SK-N-SH treated with all-trans-retinoic acid at 6 μM for 48 hours (cell line): ENCODE measurements around the gene MAT1A.

Experiments used
- ATAC-seq: fragments of 200-7000 bp; cut with Tn5 transposase; 3 replicates; pipeline ENCODE4 v1.9.1; 2020; ENCODE audit warnings: mild to moderate bottlenecking, moderate library complexity
- ARNTL ChIP-seq: fragments of 450-650 bp; formaldehyde crosslinking; IDR thresholded peaks from 2 replicates; pipeline ENCODE4 v1.5.0; 2020; ENCODE audit warnings: low read depth, mild to moderate bottlenecking, moderate library complexity, borderline replicate concordance
- BACH2 ChIP-seq: fragments of 250-450 bp; sonication (Bioruptor Pico); IDR thresholded peaks from 2 replicates; pipeline ENCODE4 v1.9.0; 2021; ENCODE audit warnings: mild to moderate bottlenecking, borderline replicate concordance
- CREB5 ChIP-seq: fragments of 250-450 bp; sonication (Bioruptor Pico); IDR thresholded peaks from 2 replicates; pipeline ENCODE4 v1.5.1; 2020; ENCODE audit warnings: low read depth, mild to moderate bottlenecking, moderate library complexity
- CSDC2 ChIP-seq: fragments of 250-450 bp; sonication (Bioruptor Pico); IDR thresholded peaks from 2 replicates; pipeline ENCODE4 v1.5.0; 2020; ENCODE audit warnings: mild to moderate bottlenecking, moderate library complexity
- CSRNP3 ChIP-seq: fragments of 250-450 bp; sonication (Bioruptor Pico); IDR thresholded peaks from 2 replicates; pipeline ENCODE4 v1.5.1; 2021; ENCODE audit warnings: mild to moderate bottlenecking, moderate library complexity
- ESRRG ChIP-seq: fragments of 250-450 bp; sonication (Bioruptor Pico); IDR thresholded peaks from 2 replicates; pipeline ENCODE4 v1.6.1; 2021; ENCODE audit warnings: mild to moderate bottlenecking
- GLIS3 ChIP-seq: fragments of 250-450 bp; sonication (Bioruptor Pico); IDR thresholded peaks from 2 replicates; pipeline ENCODE4 v1.5.0; 2020; ENCODE audit warnings: mild to moderate bottlenecking, moderate library complexity
- ISL1 ChIP-seq: fragments of 250-450 bp; sonication (Bioruptor Pico); IDR thresholded peaks from 2 replicates; pipeline ENCODE4 v2.1.2; 2022; ENCODE audit warnings: mild to moderate bottlenecking, moderate library complexity
- OSR1 ChIP-seq: fragments of 250-450 bp; sonication (Bioruptor Pico); IDR thresholded peaks from 2 replicates; pipeline ENCODE4 v1.8.0; 2022; ENCODE audit warnings: moderate library complexity, mild to moderate bottlenecking, inconsistent platforms
- PATZ1 ChIP-seq: fragments of 250-450 bp; sonication (Bioruptor Pico); IDR thresholded peaks from 2 replicates; pipeline ENCODE4 v1.8.0; 2020; ENCODE audit warnings: mild to moderate bottlenecking, moderate library complexity, borderline replicate concordance
- POU6F1 ChIP-seq: fragments of 250-450 bp; sonication (Bioruptor Pico); IDR thresholded peaks from 2 replicates; pipeline ENCODE4 v1.8.0; 2021; ENCODE audit warnings: low read depth, mild to moderate bottlenecking, moderate library complexity, borderline replicate concordance
- PPARA ChIP-seq: fragments of 250-450 bp; sonication (Bioruptor Pico); IDR thresholded peaks from 2 replicates; pipeline ENCODE4 v1.5.0; 2020; ENCODE audit warnings: mild to moderate bottlenecking, borderline replicate concordance
- RARB ChIP-seq: fragments of 250-450 bp; sonication (Bioruptor Pico); IDR thresholded peaks from 2 replicates; pipeline ENCODE4 v1.8.0; 2021; ENCODE audit warnings: mild to moderate bottlenecking, moderate library complexity
- SNAI2 ChIP-seq: fragments of 250-450 bp; sonication (Bioruptor Pico); IDR thresholded peaks from 2 replicates; pipeline ENCODE4 v1.5.0; 2020; ENCODE audit warnings: mild to moderate bottlenecking, moderate library complexity
- TCF4 ChIP-seq: fragments of 250-450 bp; sonication (Bioruptor Pico); IDR thresholded peaks from 2 replicates; pipeline ENCODE4 v1.8.0; 2021; ENCODE audit warnings: mild to moderate bottlenecking, moderate library complexity, borderline replicate concordance
- TOX ChIP-seq: fragments of 250-450 bp; sonication (Bioruptor Pico); IDR thresholded peaks from 2 replicates; pipeline ENCODE4 v1.8.0; 2021; ENCODE audit warnings: mild to moderate bottlenecking, moderate library complexity, borderline replicate concordance
- TSHZ2 ChIP-seq: fragments of 250-450 bp; sonication (Bioruptor Pico); IDR thresholded peaks from 2 replicates; pipeline ENCODE4 v1.5.0; 2020; ENCODE audit warnings: mild to moderate bottlenecking, moderate library complexity
- ZC3H10 ChIP-seq: fragments of 250-450 bp; sonication (Bioruptor Pico); IDR thresholded peaks from 2 replicates; pipeline ENCODE4 v1.5.1; 2021; ENCODE audit warnings: mild to moderate bottlenecking, moderate library complexity
- ZFP3 ChIP-seq: fragments of 250-450 bp; sonication (Bioruptor Pico); IDR thresholded peaks from 2 replicates; pipeline ENCODE4 v1.5.0; 2020; ENCODE audit warnings: mild to moderate bottlenecking, moderate library complexity
- ZFP30 ChIP-seq: fragments of 450-650 bp; formaldehyde crosslinking; IDR thresholded peaks from 2 replicates; pipeline ENCODE4 v1.5.0; 2022; ENCODE audit warnings: mild to moderate bottlenecking, moderate library complexity
- ZNF565 ChIP-seq: fragments of 450-650 bp; formaldehyde crosslinking; conservative IDR thresholded peaks from 2 replicates; pipeline ENCODE4 v1.5.0; 2020; ENCODE audit warnings: low read depth, mild to moderate bottlenecking, moderate library complexity
- ZNF70 ChIP-seq: fragments of 450-650 bp; formaldehyde crosslinking; IDR thresholded peaks from 2 replicates; pipeline ENCODE4 v1.5.0; 2020; ENCODE audit warnings: mild to moderate bottlenecking, moderate library complexity
- ZNF8 ChIP-seq: fragments of 450-650 bp; formaldehyde crosslinking; IDR thresholded peaks from 2 replicates; pipeline ENCODE4 v1.5.0; 2020; ENCODE audit warnings: mild to moderate bottlenecking, moderate library complexity

The MAT1A gene

GRCh38 chr10:80275135-80275498 lies 14.3 kb downstream of the MAT1A start:
- TF ChIP-seq ZNF565, result no peak
- no peak for TF ChIP-seq SNAI2 (CRISPR knock-in tag)
- no peak for TF ChIP-seq ZNF70 (CRISPR knock-in tag)
- no peak for TF ChIP-seq ZNF8 (CRISPR knock-in tag)
- TF ChIP-seq TCF4 (CRISPR knock-in tag), result no peak
- no peak for TF ChIP-seq ISL1 (CRISPR knock-in tag)
- no peak for TF ChIP-seq ZFP3 (CRISPR knock-in tag)
- no peak for TF ChIP-seq PPARA (CRISPR knock-in tag)
- no peak for TF ChIP-seq OSR1 (CRISPR knock-in tag)
- TF ChIP-seq RARB (CRISPR knock-in tag), result no peak
- TF ChIP-seq ZFP30 (CRISPR knock-in tag), result no peak
- no peak for TF ChIP-seq PATZ1
- TF ChIP-seq CSDC2, result no peak
- no peak for TF ChIP-seq GLIS3 (CRISPR knock-in tag)
- no peak for TF ChIP-seq POU6F1 (CRISPR knock-in tag)
- no peak for TF ChIP-seq CSRNP3
- ATAC-seq, result no peak

- no peak for ATAC-seq
- TF ChIP-seq ZC3H10 (no peak), BACH2 (CRISPR knock-in tag) (no peak), ESRRG (CRISPR knock-in tag) (no peak), TOX (no peak), CSRNP3 (no peak), TSHZ2 (CRISPR knock-in tag) (no peak), ZNF70 (CRISPR knock-in tag) (no peak), CSDC2 (no peak), OSR1 (CRISPR knock-in tag) (no peak), ZFP30 (CRISPR knock-in tag) (no peak), PPARA (CRISPR knock-in tag) (no peak), TCF4 (CRISPR knock-in tag) (no peak), RARB (CRISPR knock-in tag) (no peak), SNAI2 (CRISPR knock-in tag) (no peak), ZNF8 (CRISPR knock-in tag) (no peak), CREB5 (CRISPR knock-in tag) (no peak), ZFP3 (CRISPR knock-in tag) (no peak), PATZ1 (no peak), POU6F1 (CRISPR knock-in tag) (no peak), ARNTL (CRISPR knock-in tag) (no peak)
- TF ChIP-seq, all 23 proteins: peak for 0
Observed at GRCh38 chr10:80274396-80275134, 14.9 kb downstream of the MAT1A start.
